ENCODE results near the gene CST9. TPM values are rescaled to one million over a fixed set of nuclear protein-coding genes. Genes with fewer than 3 reads are reported as not detected.

CST9 gene
- total RNA-seq, 2 experiments from 2014 or later, result not detected

DNA sequence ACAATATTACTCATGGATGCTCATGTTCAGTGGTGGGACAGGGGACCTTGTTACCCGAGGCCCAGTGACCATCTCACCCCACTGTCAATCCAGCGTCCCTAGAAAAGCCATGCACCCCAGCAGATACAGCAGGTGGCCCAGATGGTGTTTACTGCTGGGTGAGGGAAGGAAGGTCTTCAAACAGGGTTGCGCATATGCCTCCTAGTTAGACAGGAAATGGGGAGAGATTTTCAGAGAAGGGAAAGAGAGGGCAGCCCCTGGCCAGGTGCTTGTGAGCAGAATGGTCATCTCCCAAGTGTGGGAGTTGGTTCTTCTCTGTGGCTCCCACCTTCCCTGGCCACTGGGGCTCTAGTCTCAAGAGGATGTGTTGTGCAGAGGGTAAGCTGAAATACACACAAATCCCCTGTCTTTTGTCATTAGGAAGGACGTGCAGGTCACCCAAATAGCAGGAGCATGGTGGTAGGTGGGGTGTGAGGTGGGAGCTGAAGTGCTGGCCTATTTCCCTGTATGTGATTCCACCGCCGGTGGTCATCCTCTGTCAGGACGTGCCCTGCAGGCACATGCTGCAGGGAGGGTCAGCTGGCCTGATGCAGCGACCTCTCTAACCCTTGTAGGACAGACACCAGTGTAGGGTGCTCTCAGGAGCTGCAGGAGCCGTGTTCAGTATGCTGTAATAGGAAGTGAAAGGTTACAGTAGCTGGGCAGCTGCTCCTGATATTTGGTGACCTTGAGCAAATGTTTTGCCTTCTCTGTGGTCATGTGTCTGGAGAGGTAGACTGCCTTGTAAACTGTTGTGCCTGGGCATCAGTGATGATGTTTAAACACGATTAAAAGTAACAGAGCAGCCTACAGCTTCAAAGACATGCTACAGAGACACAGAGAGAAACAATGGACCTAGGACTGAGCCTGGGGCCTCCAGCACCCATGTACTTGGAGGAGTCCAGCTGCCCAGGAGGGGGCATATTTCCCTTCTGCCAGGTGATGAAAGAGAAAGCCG, 35.3 kb upstream of the CST9 start:
- H3K4me1 ChIP-seq (ENCODE audit: insufficient read depth, low read length), result no peaks in the 10 kb centered on the region
- Mint-ChIP-seq H3K36me3 (ENCODE audit: low read depth) (no peaks in the 10 kb centered on the region), H3K9me3 (no peaks in the 10 kb centered on the region), H3K4me1 (ENCODE audit: low read depth) (peaks cover 5% of the 10 kb centered on the region), H3K27ac (no peak overlapping the region), H3K27me3 (peaks cover 22% of the 10 kb centered on the region), H3K4me3 (no peak overlapping the region)
- H3K4me3 ChIP-seq (ENCODE audit: low read length), result no peak overlapping the region
- DNase-seq (no peak), ATAC-seq (ENCODE audit: poor library complexity) (no peak)
- peaks cover 0 to 2% of the 10 kb centered on the region in 2 experiments for H3K9me3 ChIP-seq (ENCODE audit: control insufficient read depth in 1 of 2, insufficient read depth in 1 of 2, low read length in 2 of 2)
- ChIA-PET CTCF (no interaction called here), POLR2A (no interaction called here)
- peaks cover 3 to 9% of the 10 kb centered on the region in 2 experiments for H3K27me3 ChIP-seq (ENCODE audit: control insufficient read depth in 1 of 2, insufficient read depth in 2 of 2, low read length in 2 of 2)
- no peaks in the 10 kb centered on the region for H3K36me3 ChIP-seq (ENCODE audit: insufficient read depth, low read length)
- intact Hi-C loops (cut with DNase I, micrococcal nuclease), result loop anchor here in 1 of 2 experiments (10.0 kb wide), 1 partner anchor 56 kb away; no protein-coding TSS in a partner anchor
- no peak overlapping the region for H3K27ac ChIP-seq (ENCODE audit: low read depth in 1 of 2, low read length in 2 of 2)
- TF ChIP-seq, protein P1, sequence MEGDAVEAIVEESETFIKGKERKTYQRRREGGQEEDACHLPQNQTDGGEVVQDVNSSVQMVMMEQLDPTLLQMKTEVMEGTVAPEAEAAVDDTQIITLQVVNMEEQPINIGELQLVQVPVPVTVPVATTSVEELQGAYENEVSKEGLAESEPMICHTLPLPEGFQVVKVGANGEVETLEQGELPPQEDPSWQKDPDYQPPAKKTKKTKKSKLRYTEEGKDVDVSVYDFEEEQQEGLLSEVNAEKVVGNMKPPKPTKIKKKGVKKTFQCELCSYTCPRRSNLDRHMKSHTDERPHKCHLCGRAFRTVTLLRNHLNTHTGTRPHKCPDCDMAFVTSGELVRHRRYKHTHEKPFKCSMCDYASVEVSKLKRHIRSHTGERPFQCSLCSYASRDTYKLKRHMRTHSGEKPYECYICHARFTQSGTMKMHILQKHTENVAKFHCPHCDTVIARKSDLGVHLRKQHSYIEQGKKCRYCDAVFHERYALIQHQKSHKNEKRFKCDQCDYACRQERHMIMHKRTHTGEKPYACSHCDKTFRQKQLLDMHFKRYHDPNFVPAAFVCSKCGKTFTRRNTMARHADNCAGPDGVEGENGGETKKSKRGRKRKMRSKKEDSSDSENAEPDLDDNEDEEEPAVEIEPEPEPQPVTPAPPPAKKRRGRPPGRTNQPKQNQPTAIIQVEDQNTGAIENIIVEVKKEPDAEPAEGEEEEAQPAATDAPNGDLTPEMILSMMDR (IDR thresholded peaks at IDR 0.05), result no peak

DNA sequence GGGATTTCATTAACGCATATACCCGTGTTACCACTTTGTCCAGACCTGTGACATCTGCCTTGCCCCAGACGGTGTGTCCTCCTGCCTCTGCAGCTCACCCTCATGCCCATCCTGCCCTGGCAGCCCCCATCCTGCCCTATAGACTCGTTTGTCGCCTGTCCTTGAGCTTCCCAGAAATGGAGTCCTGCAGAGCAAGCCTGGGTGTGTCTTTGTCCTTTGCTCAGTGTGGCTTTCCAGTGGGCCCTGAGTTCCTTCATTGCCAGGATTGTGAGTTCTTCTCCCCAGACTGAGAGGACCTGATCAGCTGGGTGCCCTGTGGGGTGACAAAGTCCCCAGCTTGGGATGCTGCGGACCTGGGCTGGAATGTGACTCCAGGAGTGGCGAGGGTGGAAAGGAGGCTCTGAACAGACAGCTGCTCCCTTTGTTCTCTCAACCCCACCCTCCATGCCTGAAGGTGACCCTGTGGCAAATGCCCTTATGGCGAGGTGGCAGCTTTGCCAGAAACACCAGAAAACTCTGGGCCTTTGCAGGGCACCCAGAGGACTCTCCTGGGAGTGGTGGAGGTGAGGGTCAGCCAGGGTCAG, 34.4 kb upstream of the CST9 start:
- no peaks in the 10 kb centered on the region for H3K36me3 Mint-ChIP-seq (ENCODE audit: low read depth)
- POLR2A ChIA-PET, result no interaction called here
- intact Hi-C loops (cut with DNase I, micrococcal nuclease), result loop anchor here in 1 of 2 experiments (10.0 kb wide), 1 partner anchor 55 kb away; no protein-coding TSS in a partner anchor
- ATAC-seq (ENCODE audit: poor library complexity) (no peak), DNase-seq (no peak)
- H3K4me3 Mint-ChIP-seq, result no peak overlapping the region
- no peak overlapping the region for H3K27ac Mint-ChIP-seq
- H3K4me1 Mint-ChIP-seq (ENCODE audit: low read depth), result peaks cover 5% of the 10 kb centered on the region
- H3K4me3 ChIP-seq (ENCODE audit: low read length), result no peak overlapping the region
- no peaks in the 10 kb centered on the region for H3K9me3 Mint-ChIP-seq
- peaks cover 25% of the 10 kb centered on the region for H3K27me3 Mint-ChIP-seq
- no peak overlapping the region for H3K27ac ChIP-seq (ENCODE audit: low read depth in 1 of 2, low read length in 2 of 2)
- peaks cover 3 to 9% of the 10 kb centered on the region in 2 experiments for H3K27me3 ChIP-seq (ENCODE audit: control insufficient read depth in 1 of 2, insufficient read depth in 2 of 2, low read length in 2 of 2)
- CTCF ChIA-PET, result no interaction called here
- H3K36me3 ChIP-seq (ENCODE audit: insufficient read depth, low read length), result no peaks in the 10 kb centered on the region
- H3K9me3 ChIP-seq (ENCODE audit: control insufficient read depth in 1 of 2, insufficient read depth in 1 of 2, low read length in 2 of 2), result peaks cover 0 to 2% of the 10 kb centered on the region in 2 experiments
- H3K4me1 ChIP-seq (ENCODE audit: insufficient read depth, low read length), result no peaks in the 10 kb centered on the region
- TF ChIP-seq, protein P1 (IDR thresholded peaks at IDR 0.05), result no peak

DNA sequence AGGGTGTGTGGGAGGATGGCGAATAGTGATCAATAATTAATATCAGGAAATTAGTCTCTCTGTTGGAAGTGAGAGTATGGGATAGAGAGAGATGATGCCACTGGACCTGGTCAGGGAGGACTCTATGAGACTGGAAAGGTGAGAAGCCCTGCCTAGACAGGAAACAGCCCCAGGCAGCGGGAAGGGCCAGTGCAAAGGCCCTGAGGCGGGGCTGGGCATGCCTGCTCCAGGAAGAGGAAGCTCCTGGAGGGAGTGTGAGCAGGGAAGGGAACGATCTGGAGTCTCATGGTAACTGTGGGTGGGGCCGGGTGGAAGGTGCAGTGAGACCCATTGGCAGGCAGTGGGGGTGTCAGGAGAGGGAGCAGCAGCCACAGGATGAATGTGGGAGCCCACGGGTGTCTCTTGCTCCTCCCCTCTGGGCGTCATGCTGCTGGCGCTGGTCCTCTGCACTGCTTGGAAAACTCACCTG, 33.8 kb upstream of the CST9 start:
- no peaks in the 10 kb centered on the region for H3K4me1 ChIP-seq (ENCODE audit: insufficient read depth, low read length)
- peaks cover 0 to 2% of the 10 kb centered on the region in 2 experiments for H3K9me3 ChIP-seq (ENCODE audit: control insufficient read depth in 1 of 2, insufficient read depth in 1 of 2, low read length in 2 of 2)
- DNase-seq (no peak), ATAC-seq (ENCODE audit: poor library complexity) (no peak)
- H3K27me3 ChIP-seq (ENCODE audit: control insufficient read depth in 1 of 2, insufficient read depth in 2 of 2, low read length in 2 of 2), result peaks cover 3 to 9% of the 10 kb centered on the region in 2 experiments
- H3K36me3 ChIP-seq (ENCODE audit: insufficient read depth, low read length), result no peaks in the 10 kb centered on the region
- ChIA-PET CTCF (no interaction called here), POLR2A (no interaction called here)
- no peaks in the 10 kb centered on the region for H3K36me3 Mint-ChIP-seq (ENCODE audit: low read depth)
- intact Hi-C loops (cut with DNase I, micrococcal nuclease), result no loop called here
- TF ChIP-seq, protein P1 (IDR thresholded peaks at IDR 0.05), result no peak
- no peak overlapping the region for H3K4me3 Mint-ChIP-seq
- H3K27me3 Mint-ChIP-seq, result peaks cover 29% of the 10 kb centered on the region
- H3K27ac ChIP-seq (ENCODE audit: low read depth in 1 of 2, low read length in 2 of 2), result no peak overlapping the region
- H3K4me1 Mint-ChIP-seq (ENCODE audit: low read depth), result peaks cover 5% of the 10 kb centered on the region
- no peaks in the 10 kb centered on the region for H3K9me3 Mint-ChIP-seq
- H3K4me3 ChIP-seq (ENCODE audit: low read length), result no peak overlapping the region
- H3K27ac Mint-ChIP-seq, result no peak overlapping the region

All from CD4-positive, alpha-beta T cell (primary cell).